ENCODE measurements around the gene C4orf46. TPM values are rescaled to one million over a fixed set of nuclear protein-coding genes. Genes with fewer than 3 reads are reported as not detected.

Gene C4orf46
- polyA plus RNA-seq, 1 donor from 2014 or later: 22.9 TPM

DNA sequence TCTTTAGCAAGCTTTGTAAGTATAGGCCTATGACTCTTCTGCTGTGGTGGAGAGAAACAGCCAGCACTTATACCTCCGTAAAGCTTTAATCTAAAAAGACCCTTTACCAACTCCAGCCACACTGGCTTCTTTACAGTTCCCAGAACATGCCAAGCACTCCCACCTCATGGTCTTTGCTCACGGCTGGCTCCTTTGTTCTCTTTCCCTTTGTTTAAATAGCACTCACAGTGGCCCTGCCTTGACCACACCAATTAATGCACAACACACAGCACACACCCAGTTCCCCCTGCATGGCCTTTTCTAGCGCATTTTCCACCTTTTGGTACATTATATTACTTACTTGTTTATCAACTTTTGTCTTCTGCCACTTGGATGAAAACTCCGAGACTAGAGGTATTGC lies 32.6 kb upstream of the C4orf46 start:
- Histone ChIP-seq H2AFZ (ENCODE audit: low read depth, low read length) (no peak overlapping the region), H3K4me3 (ENCODE audit: low read length) (no peak overlapping the region), H3F3A (ENCODE audit: insufficient read depth, low read length, poor library complexity, severe bottlenecking) (no peaks in the 10 kb centered on the region), H3K27ac (ENCODE audit: low read length) (no peak overlapping the region), H3K9me3 (ENCODE audit: low read length) (no peaks in the 10 kb centered on the region), H3K9ac (ENCODE audit: low read length) (no peak overlapping the region), H3K79me2 (replicated peaks; ENCODE audit: insufficient read depth, low read length) (no peaks in the 10 kb centered on the region), H4K20me1 (ENCODE audit: insufficient read depth) (no peaks in the 10 kb centered on the region), H3K4me2 (ENCODE audit: low read length) (no peak overlapping the region), H3K9me2 (ENCODE audit: insufficient read depth, low read length) (no peaks in the 10 kb centered on the region), H3K27me3 (ENCODE audit: insufficient read depth, low read depth, low read length) (no peaks in the 10 kb centered on the region), H3K36me3 (ENCODE audit: insufficient read depth, low read length) (no peaks in the 10 kb centered on the region)
- TF ChIP-seq POLR2AphosphoS5 (IDR thresholded peaks at IDR 0.05) (no peak), EZH2 (IDR thresholded peaks at IDR 0.05; ENCODE audit: borderline replicate concordance, insufficient read depth, low read length, poor library complexity, severe bottlenecking) (no peak), SMC3 (conservative IDR thresholded peaks at IDR 0.05; ENCODE audit: poor library complexity) (no peak), TAF1 (IDR thresholded peaks at IDR 0.05; ENCODE audit: low read depth) (no peak), EP300 (conservative IDR thresholded peaks at IDR 0.05; ENCODE audit: poor library complexity, severe bottlenecking) (no peak), MXI1 (conservative IDR thresholded peaks at IDR 0.05; ENCODE audit: poor library complexity, severe bottlenecking) (no peak), RAD21 (conservative IDR thresholded peaks at IDR 0.05) (no peak)
- TF ChIP-seq, protein P1, sequence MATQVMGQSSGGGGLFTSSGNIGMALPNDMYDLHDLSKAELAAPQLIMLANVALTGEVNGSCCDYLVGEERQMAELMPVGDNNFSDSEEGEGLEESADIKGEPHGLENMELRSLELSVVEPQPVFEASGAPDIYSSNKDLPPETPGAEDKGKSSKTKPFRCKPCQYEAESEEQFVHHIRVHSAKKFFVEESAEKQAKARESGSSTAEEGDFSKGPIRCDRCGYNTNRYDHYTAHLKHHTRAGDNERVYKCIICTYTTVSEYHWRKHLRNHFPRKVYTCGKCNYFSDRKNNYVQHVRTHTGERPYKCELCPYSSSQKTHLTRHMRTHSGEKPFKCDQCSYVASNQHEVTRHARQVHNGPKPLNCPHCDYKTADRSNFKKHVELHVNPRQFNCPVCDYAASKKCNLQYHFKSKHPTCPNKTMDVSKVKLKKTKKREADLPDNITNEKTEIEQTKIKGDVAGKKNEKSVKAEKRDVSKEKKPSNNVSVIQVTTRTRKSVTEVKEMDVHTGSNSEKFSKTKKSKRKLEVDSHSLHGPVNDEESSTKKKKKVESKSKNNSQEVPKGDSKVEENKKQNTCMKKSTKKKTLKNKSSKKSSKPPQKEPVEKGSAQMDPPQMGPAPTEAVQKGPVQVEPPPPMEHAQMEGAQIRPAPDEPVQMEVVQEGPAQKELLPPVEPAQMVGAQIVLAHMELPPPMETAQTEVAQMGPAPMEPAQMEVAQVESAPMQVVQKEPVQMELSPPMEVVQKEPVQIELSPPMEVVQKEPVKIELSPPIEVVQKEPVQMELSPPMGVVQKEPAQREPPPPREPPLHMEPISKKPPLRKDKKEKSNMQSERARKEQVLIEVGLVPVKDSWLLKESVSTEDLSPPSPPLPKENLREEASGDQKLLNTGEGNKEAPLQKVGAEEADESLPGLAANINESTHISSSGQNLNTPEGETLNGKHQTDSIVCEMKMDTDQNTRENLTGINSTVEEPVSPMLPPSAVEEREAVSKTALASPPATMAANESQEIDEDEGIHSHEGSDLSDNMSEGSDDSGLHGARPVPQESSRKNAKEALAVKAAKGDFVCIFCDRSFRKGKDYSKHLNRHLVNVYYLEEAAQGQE (IDR thresholded peaks at IDR 0.05; ENCODE audit: borderline replicate concordance): no peak
- TF ChIP-seq, protein P2, sequence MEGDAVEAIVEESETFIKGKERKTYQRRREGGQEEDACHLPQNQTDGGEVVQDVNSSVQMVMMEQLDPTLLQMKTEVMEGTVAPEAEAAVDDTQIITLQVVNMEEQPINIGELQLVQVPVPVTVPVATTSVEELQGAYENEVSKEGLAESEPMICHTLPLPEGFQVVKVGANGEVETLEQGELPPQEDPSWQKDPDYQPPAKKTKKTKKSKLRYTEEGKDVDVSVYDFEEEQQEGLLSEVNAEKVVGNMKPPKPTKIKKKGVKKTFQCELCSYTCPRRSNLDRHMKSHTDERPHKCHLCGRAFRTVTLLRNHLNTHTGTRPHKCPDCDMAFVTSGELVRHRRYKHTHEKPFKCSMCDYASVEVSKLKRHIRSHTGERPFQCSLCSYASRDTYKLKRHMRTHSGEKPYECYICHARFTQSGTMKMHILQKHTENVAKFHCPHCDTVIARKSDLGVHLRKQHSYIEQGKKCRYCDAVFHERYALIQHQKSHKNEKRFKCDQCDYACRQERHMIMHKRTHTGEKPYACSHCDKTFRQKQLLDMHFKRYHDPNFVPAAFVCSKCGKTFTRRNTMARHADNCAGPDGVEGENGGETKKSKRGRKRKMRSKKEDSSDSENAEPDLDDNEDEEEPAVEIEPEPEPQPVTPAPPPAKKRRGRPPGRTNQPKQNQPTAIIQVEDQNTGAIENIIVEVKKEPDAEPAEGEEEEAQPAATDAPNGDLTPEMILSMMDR (IDR thresholded peaks at IDR 0.05; ENCODE audit: poor library complexity, severe bottlenecking): no peak

DNA sequence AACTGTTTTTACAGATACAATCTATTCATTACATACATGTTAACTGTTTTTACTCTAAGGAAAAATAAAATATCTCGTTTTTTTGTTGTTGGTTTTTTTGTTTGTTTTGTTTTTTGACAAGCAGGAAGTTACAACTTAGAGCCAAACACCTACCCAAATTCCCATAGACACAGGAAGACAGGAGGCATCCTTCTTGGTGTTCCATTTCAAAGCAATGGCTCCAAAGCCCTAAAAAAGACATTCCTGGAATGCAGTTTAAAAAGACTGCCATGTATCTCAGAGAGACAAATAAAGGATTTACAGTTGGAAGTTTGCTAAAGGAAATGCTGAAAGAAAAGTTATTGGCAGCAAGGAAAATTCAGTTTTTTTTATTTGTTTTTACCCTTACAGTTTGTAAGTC lies 17.1 kb upstream of the C4orf46 start:
- H3K27ac ChIP-seq (ENCODE audit: low read length): no peak overlapping the region
- no peaks in the 10 kb centered on the region for H3K79me2 ChIP-seq (replicated peaks; ENCODE audit: insufficient read depth, low read length)
- no peaks in the 10 kb centered on the region for H4K20me1 ChIP-seq (ENCODE audit: insufficient read depth)
- no peaks in the 10 kb centered on the region for H3K27me3 ChIP-seq (ENCODE audit: insufficient read depth, low read depth, low read length)
- no peaks in the 10 kb centered on the region for H3K36me3 ChIP-seq (ENCODE audit: insufficient read depth, low read length)
- no peak overlapping the region for H3K4me2 ChIP-seq (ENCODE audit: low read length)
- TF ChIP-seq, protein P1 (IDR thresholded peaks at IDR 0.05; ENCODE audit: borderline replicate concordance): no peak
- TF ChIP-seq EP300 (conservative IDR thresholded peaks at IDR 0.05; ENCODE audit: poor library complexity, severe bottlenecking): no peak
- no peak for TF ChIP-seq SMC3 (conservative IDR thresholded peaks at IDR 0.05; ENCODE audit: poor library complexity)
- TF ChIP-seq EZH2 (IDR thresholded peaks at IDR 0.05; ENCODE audit: borderline replicate concordance, insufficient read depth, low read length, poor library complexity, severe bottlenecking): no peak
- TF ChIP-seq, protein P2 (IDR thresholded peaks at IDR 0.05; ENCODE audit: poor library complexity, severe bottlenecking): no peak
- TF ChIP-seq MXI1 (conservative IDR thresholded peaks at IDR 0.05; ENCODE audit: poor library complexity, severe bottlenecking): no peak
- TF ChIP-seq RAD21 (conservative IDR thresholded peaks at IDR 0.05): no peak
- TF ChIP-seq TAF1 (IDR thresholded peaks at IDR 0.05; ENCODE audit: low read depth): no peak
- no peak for TF ChIP-seq POLR2AphosphoS5 (IDR thresholded peaks at IDR 0.05)
- H3K4me3 ChIP-seq (ENCODE audit: low read length): no peak overlapping the region
- no peaks in the 10 kb centered on the region for H3F3A ChIP-seq (ENCODE audit: insufficient read depth, low read length, poor library complexity, severe bottlenecking)
- no peak overlapping the region for H3K9ac ChIP-seq (ENCODE audit: low read length)
- no peak overlapping the region for H2AFZ ChIP-seq (ENCODE audit: low read depth, low read length)
- no peaks in the 10 kb centered on the region for H3K9me2 ChIP-seq (ENCODE audit: insufficient read depth, low read length)
- no peaks in the 10 kb centered on the region for H3K9me3 ChIP-seq (ENCODE audit: low read length)
